HepG2 (cell line): Measurements from ENCODE around the gene SUV39H2. TPM values are rescaled to one million over a fixed set of nuclear protein-coding genes. Genes with fewer than 3 reads are reported as not detected.

Experiments used
- ETV6 ChIP-seq: sonication (generic); formaldehyde crosslinking; conservative IDR thresholded peaks from 2 replicates; pipeline ENCODE4 v1.4.0; 2020; ENCODE audit warnings: missing genetic modification reagents
- FOXA3 ChIP-seq: IDR thresholded peaks from 2 replicates; pipeline ENCODE4 v1.6.1; 2016; ENCODE audit warnings: missing genetic modification reagents, missing compliant biosample characterization
- HOXA5 ChIP-seq: sonication (generic); formaldehyde crosslinking; IDR thresholded peaks from 2 replicates; pipeline ENCODE4 v1.4.0; 2020; ENCODE audit warnings: missing genetic modification reagents
- NPAS2 ChIP-seq: sonication (generic); formaldehyde crosslinking; IDR thresholded peaks from 2 replicates; pipeline ENCODE4 v1.8.0; 2022; ENCODE audit warnings: mild to moderate bottlenecking, missing genetic modification reagents, borderline replicate concordance
- PCBP2 ChIP-seq: fragments of 200-400 bp; formaldehyde crosslinking; optimal IDR thresholded peaks from 2 replicates; pipeline ENCODE3; 2018; ENCODE audit warnings: low read length, low read depth; ENCODE audit not compliant: poor library complexity, severe bottlenecking
- RAD21 ChIP-seq: fragments of 450-650 bp; formaldehyde crosslinking; IDR thresholded peaks from 2 replicates; pipeline ENCODE4 v1.5.0; 2020; ENCODE audit warnings: mild to moderate bottlenecking
- RARA ChIP-seq: IDR thresholded peaks from 2 replicates; pipeline ENCODE4 v1.6.1; 2016; ENCODE audit warnings: missing genetic modification reagents, missing compliant biosample characterization
- SOX6 ChIP-seq, 2 experiments: fragments of 450-650 bp in 1 of 2; sonication (generic) in 1 of 2; formaldehyde crosslinking in 1 of 2; IDR thresholded peaks; 2 replicates each; pipeline versions ENCODE4 v1.4.0 to v1.6.1; 2017 to 2020; ENCODE audit warnings: antibody characterized with exemption in 1 of 2, mild to moderate bottlenecking in 1 of 2, missing genetic modification reagents in 1 of 2
- ZNF816 ChIP-seq: sonication (generic); formaldehyde crosslinking; IDR thresholded peaks from 2 replicates; pipeline ENCODE4 v1.8.0; 2022; ENCODE audit warnings: missing genetic modification reagents, mild to moderate bottlenecking, borderline replicate concordance
- ZSCAN5A ChIP-seq: sonication (generic); formaldehyde crosslinking; IDR thresholded peaks from 2 replicates; pipeline ENCODE4 v1.8.0; 2022; ENCODE audit warnings: mild to moderate bottlenecking, missing genetic modification reagents, borderline replicate concordance
- polyA plus RNA-seq, 8 experiments: library from polyadenylated mRNA; depleted of rRNA in 3 of 8; stranded (reverse) in 7 of 8; unstranded in 1 of 8; fragments of >200 nt; fragmentation: Illumina TruSeq in 4 of 8; extraction: Trizol in 4 of 8; gene quantifications; 2 replicates each; pipeline versions ENCODE4 v1.2.1 to v1.2.3, GENCODE V29; 2011 to 2016; ENCODE audit warnings: low read depth in 4 of 8, missing spikeins in 1 of 8, mixed read lengths in 1 of 8; ENCODE audit not compliant: insufficient read depth in 1 of 8
- total RNA-seq, 5 experiments: library from RNA; depleted of rRNA; stranded (reverse); fragments of >200 nt; fragmentation: Illumina TruSeq; extraction: Trizol; gene quantifications; 2 replicates each; pipeline ENCODE4 v1.2.3, GENCODE V29; 2016; ENCODE audit warnings: low read depth in 1 of 5
- TF ChIP-seq, protein P1 (sequence below): sonication (generic); formaldehyde crosslinking; IDR thresholded peaks from 2 replicates; pipeline ENCODE4 v1.4.0; 2020; ENCODE audit warnings: missing genetic modification reagents, borderline replicate concordance
- TF ChIP-seq, protein P2 (sequence below): sonication (generic); formaldehyde crosslinking; IDR thresholded peaks from one replicate; pipeline ENCODE4 v1.5.1; 2020; ENCODE audit warnings: mild to moderate bottlenecking, missing genetic modification reagents; ENCODE audit errors: not compliant biosample characterization

Gene SUV39H2
- total and polyA plus RNA-seq, 2 of the 13 experiments (the other 11 are each of a cell fraction or from before 2014, with no cell fraction given), result 9.0 to 44.3 TPM

- no peak for TF ChIP-seq RARA
- no peak for TF ChIP-seq RAD21 (CRISPR knock-in tag)
- no peak for TF ChIP-seq ETV6
- no peak for TF ChIP-seq ZNF816
- TF ChIP-seq ZSCAN5A (CRISPR knock-in tag), result no peak
- TF ChIP-seq SOX6 (IDR thresholded peaks at IDR 0.05), result no peak
- TF ChIP-seq SOX6 (CRISPR knock-in tag; IDR thresholded peaks at IDR 0.05), result no peak
- TF ChIP-seq, protein P1, sequence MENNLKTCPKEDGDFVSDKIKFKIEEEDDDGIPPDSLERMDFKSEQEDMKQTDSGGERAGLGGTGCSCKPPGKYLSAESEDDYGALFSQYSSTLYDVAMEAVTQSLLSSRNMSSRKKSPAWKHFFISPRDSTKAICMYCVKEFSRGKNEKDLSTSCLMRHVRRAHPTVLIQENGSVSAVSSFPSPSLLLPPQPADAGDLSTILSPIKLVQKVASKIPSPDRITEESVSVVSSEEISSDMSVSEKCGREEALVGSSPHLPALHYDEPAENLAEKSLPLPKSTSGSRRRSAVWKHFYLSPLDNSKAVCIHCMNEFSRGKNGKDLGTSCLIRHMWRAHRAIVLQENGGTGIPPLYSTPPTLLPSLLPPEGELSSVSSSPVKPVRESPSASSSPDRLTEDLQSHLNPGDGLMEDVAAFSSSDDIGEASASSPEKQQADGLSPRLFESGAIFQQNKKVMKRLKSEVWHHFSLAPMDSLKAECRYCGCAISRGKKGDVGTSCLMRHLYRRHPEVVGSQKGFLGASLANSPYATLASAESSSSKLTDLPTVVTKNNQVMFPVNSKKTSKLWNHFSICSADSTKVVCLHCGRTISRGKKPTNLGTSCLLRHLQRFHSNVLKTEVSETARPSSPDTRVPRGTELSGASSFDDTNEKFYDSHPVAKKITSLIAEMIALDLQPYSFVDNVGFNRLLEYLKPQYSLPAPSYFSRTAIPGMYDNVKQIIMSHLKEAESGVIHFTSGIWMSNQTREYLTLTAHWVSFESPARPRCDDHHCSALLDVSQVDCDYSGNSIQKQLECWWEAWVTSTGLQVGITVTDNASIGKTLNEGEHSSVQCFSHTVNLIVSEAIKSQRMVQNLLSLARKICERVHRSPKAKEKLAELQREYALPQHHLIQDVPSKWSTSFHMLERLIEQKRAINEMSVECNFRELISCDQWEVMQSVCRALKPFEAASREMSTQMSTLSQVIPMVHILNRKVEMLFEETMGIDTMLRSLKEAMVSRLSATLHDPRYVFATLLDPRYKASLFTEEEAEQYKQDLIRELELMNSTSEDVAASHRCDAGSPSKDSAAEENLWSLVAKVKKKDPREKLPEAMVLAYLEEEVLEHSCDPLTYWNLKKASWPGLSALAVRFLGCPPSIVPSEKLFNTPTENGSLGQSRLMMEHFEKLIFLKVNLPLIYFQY (CRISPR knock-in tag), result no peak
- no peak for TF ChIP-seq HOXA5 (CRISPR knock-in tag)
- no peak for TF ChIP-seq NPAS2
- no peak for TF ChIP-seq FOXA3
- TF ChIP-seq PCBP2, result no peak
- TF ChIP-seq, protein P2, sequence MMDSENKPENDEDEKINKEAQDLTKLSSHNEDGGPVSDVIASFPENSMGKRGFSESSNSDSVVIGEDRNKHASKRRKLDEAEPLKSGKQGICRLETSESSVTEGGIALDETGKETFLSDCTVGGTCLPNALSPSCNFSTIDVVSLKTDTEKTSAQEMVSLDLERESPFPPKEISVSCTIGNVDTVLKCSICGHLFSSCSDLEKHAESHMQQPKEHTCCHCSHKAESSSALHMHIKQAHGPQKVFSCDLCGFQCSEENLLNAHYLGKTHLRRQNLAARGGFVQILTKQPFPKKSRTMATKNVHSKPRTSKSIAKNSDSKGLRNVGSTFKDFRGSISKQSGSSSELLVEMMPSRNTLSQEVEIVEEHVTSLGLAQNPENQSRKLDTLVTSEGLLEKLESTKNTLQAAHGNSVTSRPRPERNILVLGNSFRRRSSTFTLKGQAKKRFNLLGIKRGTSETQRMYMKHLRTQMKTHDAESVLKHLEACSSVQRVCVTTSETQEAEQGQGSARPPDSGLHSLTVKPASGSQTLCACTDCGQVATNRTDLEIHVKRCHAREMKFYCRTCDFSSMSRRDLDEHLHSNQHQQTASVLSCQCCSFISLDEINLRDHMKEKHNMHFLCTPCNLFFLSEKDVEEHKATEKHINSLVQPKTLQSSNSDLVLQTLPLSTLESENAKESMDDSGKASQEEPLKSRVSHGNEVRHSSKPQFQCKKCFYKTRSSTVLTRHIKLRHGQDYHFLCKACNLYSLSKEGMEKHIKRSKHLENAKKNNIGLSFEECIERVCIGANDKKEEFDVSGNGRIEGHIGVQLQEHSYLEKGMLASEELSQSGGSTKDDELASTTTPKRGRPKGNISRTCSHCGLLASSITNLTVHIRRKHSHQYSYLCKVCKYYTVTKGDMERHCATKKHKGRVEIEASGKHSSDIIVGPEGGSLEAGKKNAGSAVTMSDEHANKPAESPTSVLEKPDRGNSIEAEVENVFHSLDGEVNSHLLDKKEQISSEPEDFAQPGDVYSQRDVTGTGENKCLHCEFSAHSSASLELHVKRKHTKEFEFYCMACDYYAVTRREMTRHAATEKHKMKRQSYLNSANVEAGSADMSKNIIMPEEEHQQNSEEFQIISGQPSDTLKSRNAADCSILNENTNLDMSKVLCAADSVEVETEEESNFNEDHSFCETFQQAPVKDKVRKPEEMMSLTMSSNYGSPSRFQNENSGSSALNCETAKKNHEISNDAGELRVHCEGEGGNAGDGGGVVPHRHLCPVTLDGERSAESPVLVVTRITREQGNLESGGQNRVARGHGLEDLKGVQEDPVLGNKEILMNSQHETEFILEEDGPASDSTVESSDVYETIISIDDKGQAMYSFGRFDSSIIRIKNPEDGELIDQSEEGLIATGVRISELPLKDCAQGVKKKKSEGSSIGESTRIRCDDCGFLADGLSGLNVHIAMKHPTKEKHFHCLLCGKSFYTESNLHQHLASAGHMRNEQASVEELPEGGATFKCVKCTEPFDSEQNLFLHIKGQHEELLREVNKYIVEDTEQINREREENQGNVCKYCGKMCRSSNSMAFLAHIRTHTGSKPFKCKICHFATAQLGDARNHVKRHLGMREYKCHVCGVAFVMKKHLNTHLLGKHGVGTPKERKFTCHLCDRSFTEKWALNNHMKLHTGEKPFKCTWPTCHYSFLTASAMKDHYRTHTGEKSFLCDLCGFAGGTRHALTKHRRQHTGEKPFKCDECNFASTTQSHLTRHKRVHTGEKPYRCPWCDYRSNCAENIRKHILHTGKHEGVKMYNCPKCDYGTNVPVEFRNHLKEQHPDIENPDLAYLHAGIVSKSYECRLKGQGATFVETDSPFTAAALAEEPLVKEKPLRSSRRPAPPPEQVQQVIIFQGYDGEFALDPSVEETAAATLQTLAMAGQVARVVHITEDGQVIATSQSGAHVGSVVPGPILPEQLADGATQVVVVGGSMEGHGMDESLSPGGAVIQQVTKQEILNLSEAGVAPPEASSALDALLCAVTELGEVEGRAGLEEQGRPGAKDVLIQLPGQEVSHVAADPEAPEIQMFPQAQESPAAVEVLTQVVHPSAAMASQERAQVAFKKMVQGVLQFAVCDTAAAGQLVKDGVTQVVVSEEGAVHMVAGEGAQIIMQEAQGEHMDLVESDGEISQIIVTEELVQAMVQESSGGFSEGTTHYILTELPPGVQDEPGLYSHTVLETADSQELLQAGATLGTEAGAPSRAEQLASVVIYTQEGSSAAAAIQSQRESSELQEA (CRISPR knock-in tag), result no peak
Observed at GRCh38 chr10:14930610-14931009, 51.9 kb downstream of the SUV39H2 start (continued).
